B cell (primary cell): ENCODE data around the gene NLRC5. TPM values are rescaled to one million over a fixed set of nuclear protein-coding genes. Genes with fewer than 3 reads are reported as not detected.

Experiments used
- ATAC-seq: fragments of 200-7000 bp; cut with Tn5 transposase; one replicate; pipeline ENCODE4 v1.10.0; 2021; ENCODE audit warnings: low read depth, mild to moderate bottlenecking, moderate number of reproducible peaks, moderate library complexity
- CTCF ChIA-PET: fragments of 350-600 bp; sonication (Branson Sonifier 250); formaldehyde crosslinking; loops from one replicate; lab custom pipeline; 2021; ENCODE audit warnings: antibody characterized with exemption, inconsistent platforms; lab: Charles Lee
- POLR2A ChIA-PET: fragments of 350-600 bp; sonication (Branson Sonifier 250); formaldehyde crosslinking; loops from one replicate; lab custom pipeline; 2021; ENCODE audit warnings: antibody characterized with exemption; lab: Charles Lee
- DNase-seq: peaks from one replicate; pipeline ENCODE4 v3.0.0; 2013
- H2AFZ ChIP-seq: 2 replicates; pipeline ENCODE4 v1.6.1; 2012; ENCODE audit warnings: mild to moderate bottlenecking, low read depth, low read length; ENCODE audit not compliant: insufficient read depth, poor library complexity, severe bottlenecking
- H3K27ac ChIP-seq, 2 donors: 1 replicate in 1 of 2; 2 replicates in 1 of 2; pipeline ENCODE4 v1.5.1; 2012 to 2013; ENCODE audit warnings: low read length in 2 of 2, mild to moderate bottlenecking in 2 of 2, moderate library complexity in 1 of 2
- H3K27me3 ChIP-seq, 4 experiments: fragments of 200-600 bp in 1 of 4; sonication (generic) in 1 of 4; replicated peaks in 1 of 4; 1 replicate in 2 of 4; 2 replicates in 2 of 4; pipeline versions ENCODE4 v1.6.1 to v1.7.0; 2013 to 2016; ENCODE audit warnings: low read length in 3 of 4, mild to moderate bottlenecking in 2 of 4, mixed read lengths in 1 of 4, moderate library complexity in 1 of 4; ENCODE audit not compliant: insufficient read depth in 4 of 4, control insufficient read depth in 3 of 4; ENCODE audit errors: control extremely low read depth in 1 of 4
- H3K36me3 ChIP-seq, 2 experiments: replicated peaks in 1 of 2; 1 replicate in 1 of 2; 2 replicates in 1 of 2; pipeline versions ENCODE4 v1.6.1 to v1.7.1; 2013; ENCODE audit warnings: low read length in 1 of 2; ENCODE audit not compliant: insufficient read depth in 2 of 2, control insufficient read depth in 1 of 2; ENCODE audit errors: control extremely low read depth in 1 of 2, extremely low read depth in 1 of 2
- H3K4me1 ChIP-seq, 2 donors: fragments of 200-600 bp in 1 of 2; sonication (generic) in 1 of 2; 1 replicate in 1 of 2; 2 replicates in 1 of 2; pipeline versions ENCODE4 v1.5.1 to v1.6.1; 2013 to 2017; ENCODE audit warnings: low read length in 2 of 2; ENCODE audit not compliant: control insufficient read depth in 2 of 2, insufficient read depth in 2 of 2
- H3K4me2 ChIP-seq: replicated peaks from 2 replicates; pipeline ENCODE3; 2012; ENCODE audit warnings: mild to moderate bottlenecking, low read depth, low read length; ENCODE audit not compliant: poor library complexity, severe bottlenecking
- H3K4me3 ChIP-seq, 5 experiments: fragments of 200-600 bp in 1 of 5; sonication (generic) in 1 of 5; 1 replicate in 3 of 5; 2 replicates in 2 of 5; pipeline versions ENCODE4 v1.5.1 to v1.7.0; 2011 to 2016; ENCODE audit warnings: low read length in 4 of 5, mild to moderate bottlenecking in 4 of 5, low read depth in 2 of 5, control low read depth in 1 of 5, moderate library complexity in 1 of 5; ENCODE audit not compliant: insufficient read depth in 1 of 5; ENCODE audit errors: control extremely low read depth in 1 of 5, extremely low read depth in 1 of 5
- H3K79me2 ChIP-seq: fragments of 200-600 bp; sonication (generic); one replicate; pipeline ENCODE4 v1.6.0; 2016; ENCODE audit warnings: low read length; ENCODE audit not compliant: control insufficient read depth, insufficient read depth
- H3K9ac ChIP-seq: fragments of 200-600 bp; sonication (generic); 2 replicates; pipeline ENCODE4 v1.6.1; 2017; ENCODE audit warnings: mild to moderate bottlenecking, low read length, moderate library complexity
- H3K9me3 ChIP-seq, 3 donors: one replicate each; pipeline versions ENCODE4 v1.6.1 to v1.7.1; 2013; ENCODE audit warnings: low read length in 2 of 3; ENCODE audit not compliant: control insufficient read depth in 2 of 3, insufficient read depth in 1 of 3; ENCODE audit errors: control extremely low read depth in 1 of 3
- H4K20me1 ChIP-seq: 2 replicates; pipeline ENCODE4 v1.6.0; 2012; ENCODE audit warnings: mild to moderate bottlenecking, low read length; ENCODE audit not compliant: insufficient read depth, control insufficient read depth, poor library complexity, severe bottlenecking
- H3K27ac Mint-ChIP-seq: one replicate; pipeline ENCODE4 v1.8.0; 2021; ENCODE audit warnings: mixed read lengths
- H3K27me3 Mint-ChIP-seq: one replicate; pipeline ENCODE4 v1.8.0; 2021; ENCODE audit warnings: mixed read lengths
- H3K4me1 Mint-ChIP-seq: one replicate; pipeline ENCODE4 v1.8.0; 2021; ENCODE audit warnings: mixed read lengths
- H3K4me3 Mint-ChIP-seq: one replicate; pipeline ENCODE4 v1.8.0; 2021; ENCODE audit warnings: mixed read lengths
- H3K9me3 Mint-ChIP-seq: one replicate; pipeline ENCODE4 v1.8.0; 2022; ENCODE audit warnings: mixed read lengths; ENCODE audit not compliant: insufficient read depth
- EZH2 ChIP-seq: IDR thresholded peaks from 2 replicates; pipeline ENCODE4 v1.6.1; 2012; ENCODE audit warnings: borderline replicate concordance, low read depth, mild to moderate bottlenecking, moderate library complexity, low read length; ENCODE audit not compliant: insufficient read depth, poor library complexity, severe bottlenecking
- WGBS: methylation state at CpG from one replicate; pipeline ENCODE4 v1.1.5; 2013; ENCODE audit warnings: missing lambda C conversion rate; ENCODE audit not compliant: insufficient coverage; 5-methylcytosine and 5-hydroxymethylcytosine counted together
- intact Hi-C: fragments of 100-400 bp; cut with micrococcal nuclease; formaldehyde crosslinking; loops from one replicate; pipeline ENCODE4 v1.10.0; 2022
- polyA plus RNA-seq: library from polyadenylated mRNA; depleted of rRNA; stranded (reverse); fragments of >200 nt; gene quantifications from 2 replicates; pipeline ENCODE4 v1.2.3, GENCODE V29; 2012
- total RNA-seq, 2 donors: library from RNA; stranded (reverse); fragments of 120-200 nt in 1 of 2; gene quantifications; 1 replicate in 1 of 2; 2 replicates in 1 of 2; pipeline versions ENCODE4 v1.2.3 to v1.2.4, GENCODE V29; 2013 to 2022
- TF ChIP-seq, protein P1 (sequence below): fragments of 200-600 bp; IDR thresholded peaks from one replicate; pipeline ENCODE4 v1.8.0; 2022; ENCODE audit warnings: antibody characterized with exemption, mild to moderate bottlenecking

Gene NLRC5
- total and polyA plus RNA-seq, 2 donors (not counting 1 experiment from before 2014, with no cell fraction given): 349 to 510 TPM

DNA sequence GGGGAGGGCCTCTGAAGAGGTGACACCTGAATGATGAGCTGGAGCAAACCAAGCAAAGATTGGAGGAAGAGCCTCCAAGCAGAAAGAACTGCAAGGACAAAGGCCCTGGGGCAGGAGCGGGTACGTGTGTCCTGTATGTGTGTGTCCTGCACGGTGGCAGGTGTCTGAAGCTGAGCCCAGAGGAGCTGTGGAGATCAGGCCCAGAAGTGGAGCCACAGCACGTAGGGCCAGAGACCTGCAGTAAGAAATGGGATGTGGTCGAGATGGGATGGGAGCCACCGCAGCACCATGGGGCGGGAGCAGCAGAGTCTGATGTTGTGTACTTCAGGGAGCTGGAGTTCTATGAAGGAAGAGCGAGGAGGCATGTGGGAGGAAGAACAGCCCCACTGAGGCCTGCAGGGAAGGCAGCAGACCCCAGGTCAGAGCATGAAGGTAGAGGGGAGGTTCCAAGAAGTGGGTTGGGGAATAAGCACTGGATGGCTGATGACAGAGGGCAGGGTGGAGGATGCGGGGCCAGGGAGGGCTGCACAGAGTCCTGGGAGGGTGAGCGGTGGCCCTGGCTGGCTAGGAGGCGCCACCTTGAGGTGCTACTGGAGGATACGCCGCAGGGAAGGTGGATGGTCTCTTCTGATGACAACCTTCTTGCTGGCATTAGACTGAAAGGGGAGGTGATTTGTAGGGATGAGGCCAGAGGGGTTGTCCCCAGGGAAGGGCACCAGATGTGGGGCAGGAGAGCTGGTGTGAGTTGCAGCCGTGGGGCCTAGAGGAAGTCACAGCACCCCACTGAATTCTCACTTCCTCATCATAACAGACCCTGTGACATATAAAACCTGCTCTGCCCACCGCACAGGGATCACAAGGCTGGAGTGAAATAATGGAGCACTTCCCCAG lies 38.2 kb upstream of the NLRC5 start:
- CTCF ChIA-PET: interaction anchor here (0.6 to 11.7 kb wide), 21 partner anchors 10 to 215 kb away, joined by 3 to 118 read pairs (median 4); partner anchors contain the start of genes CETP and SLC12A3
- Histone ChIP-seq H3K27ac (peak overlapping the region; percentile 42 to 58), H3K9me3 (no peaks in the 10 kb centered on the region), H3K27me3 (no peaks in the 10 kb centered on the region), H3K79me2 (no peaks in the 10 kb centered on the region), H4K20me1 (no peaks in the 10 kb centered on the region), H3K36me3 (peaks cover 0 to 14% of the 10 kb centered on the region in 2 experiments), H2AFZ (no peak overlapping the region), H3K4me3 (peak overlapping the region in 1 of 5 experiments; percentile 1), H3K4me1 (peaks cover 24 to 26% of the 10 kb centered on the region in 2 donors), H3K4me2 (peak overlapping the region; percentile 68), H3K9ac (peak overlapping the region; percentile 1)
- TF ChIP-seq EZH2: no peak
- TF ChIP-seq, protein P1, sequence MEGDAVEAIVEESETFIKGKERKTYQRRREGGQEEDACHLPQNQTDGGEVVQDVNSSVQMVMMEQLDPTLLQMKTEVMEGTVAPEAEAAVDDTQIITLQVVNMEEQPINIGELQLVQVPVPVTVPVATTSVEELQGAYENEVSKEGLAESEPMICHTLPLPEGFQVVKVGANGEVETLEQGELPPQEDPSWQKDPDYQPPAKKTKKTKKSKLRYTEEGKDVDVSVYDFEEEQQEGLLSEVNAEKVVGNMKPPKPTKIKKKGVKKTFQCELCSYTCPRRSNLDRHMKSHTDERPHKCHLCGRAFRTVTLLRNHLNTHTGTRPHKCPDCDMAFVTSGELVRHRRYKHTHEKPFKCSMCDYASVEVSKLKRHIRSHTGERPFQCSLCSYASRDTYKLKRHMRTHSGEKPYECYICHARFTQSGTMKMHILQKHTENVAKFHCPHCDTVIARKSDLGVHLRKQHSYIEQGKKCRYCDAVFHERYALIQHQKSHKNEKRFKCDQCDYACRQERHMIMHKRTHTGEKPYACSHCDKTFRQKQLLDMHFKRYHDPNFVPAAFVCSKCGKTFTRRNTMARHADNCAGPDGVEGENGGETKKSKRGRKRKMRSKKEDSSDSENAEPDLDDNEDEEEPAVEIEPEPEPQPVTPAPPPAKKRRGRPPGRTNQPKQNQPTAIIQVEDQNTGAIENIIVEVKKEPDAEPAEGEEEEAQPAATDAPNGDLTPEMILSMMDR: peak; percentile 49
- H3K4me1 Mint-ChIP-seq: peaks cover 41% of the 10 kb centered on the region
- H3K27me3 Mint-ChIP-seq: no peaks in the 10 kb centered on the region
- H3K27ac Mint-ChIP-seq: peak overlapping the region; percentile 83
- WGBS: 55% methylated on average over 15 of the region's 15 CpGs
- DNase-seq: peak; percentile 92
- no peaks in the 10 kb centered on the region for H3K9me3 Mint-ChIP-seq
- peak overlapping the region; percentile 68 for H3K4me3 Mint-ChIP-seq
- POLR2A ChIA-PET: interaction anchor here (0.5 to 3.1 kb wide), 16 partner anchors 10 to 95 kb away, joined by 3 to 22 read pairs (median 5); partner anchors contain the start of genes HERPUD1 and NLRC5
- intact Hi-C loops: loop anchor here (1.0 to 5.0 kb wide), 5 partner anchors 13 to 94 kb away; no protein-coding TSS in a partner anchor
- ATAC-seq: peak; percentile 84
